Germinal center (tissue), 1 donor: ENCODE results near the gene ABCD1.

Experiments
- DNase-seq: peaks from one replicate; pipeline ENCODE4 v3.0.0; 2012; ENCODE audit warnings: mixed read lengths, low spot score

Gene ABCD1

DNA sequence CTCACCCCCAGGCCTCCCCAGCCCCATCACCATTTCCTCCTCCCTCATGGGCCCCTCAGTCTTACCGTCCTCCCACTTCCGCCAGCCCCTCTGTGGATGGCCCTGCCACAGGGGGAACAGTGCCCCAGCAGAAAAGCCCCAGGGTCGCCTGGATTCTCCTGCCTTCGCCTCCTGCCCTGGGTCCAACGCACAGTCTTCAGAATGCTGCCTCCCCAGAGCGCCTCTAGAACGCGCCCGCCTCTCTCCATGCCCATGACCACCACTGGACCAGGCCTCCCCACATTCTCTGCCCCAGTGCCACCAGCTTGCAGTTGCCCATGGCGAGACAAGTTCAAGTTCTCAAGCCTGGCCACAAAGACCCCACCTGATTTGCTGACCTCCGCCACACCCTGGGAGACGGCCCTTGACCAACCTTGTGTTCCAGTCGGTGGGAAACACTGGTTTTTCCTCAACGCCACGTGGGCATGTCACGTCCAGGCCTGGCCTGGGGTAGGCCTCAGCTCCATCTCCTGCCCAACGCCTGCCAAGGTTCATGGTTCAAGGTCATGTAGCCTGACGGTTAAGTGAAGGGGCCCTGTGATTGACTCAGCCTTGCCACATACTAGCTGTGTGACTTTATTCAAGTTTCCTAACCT, 38.8 kb downstream of the ABCD1 start:
- DNase-seq, result no peak

DNA sequence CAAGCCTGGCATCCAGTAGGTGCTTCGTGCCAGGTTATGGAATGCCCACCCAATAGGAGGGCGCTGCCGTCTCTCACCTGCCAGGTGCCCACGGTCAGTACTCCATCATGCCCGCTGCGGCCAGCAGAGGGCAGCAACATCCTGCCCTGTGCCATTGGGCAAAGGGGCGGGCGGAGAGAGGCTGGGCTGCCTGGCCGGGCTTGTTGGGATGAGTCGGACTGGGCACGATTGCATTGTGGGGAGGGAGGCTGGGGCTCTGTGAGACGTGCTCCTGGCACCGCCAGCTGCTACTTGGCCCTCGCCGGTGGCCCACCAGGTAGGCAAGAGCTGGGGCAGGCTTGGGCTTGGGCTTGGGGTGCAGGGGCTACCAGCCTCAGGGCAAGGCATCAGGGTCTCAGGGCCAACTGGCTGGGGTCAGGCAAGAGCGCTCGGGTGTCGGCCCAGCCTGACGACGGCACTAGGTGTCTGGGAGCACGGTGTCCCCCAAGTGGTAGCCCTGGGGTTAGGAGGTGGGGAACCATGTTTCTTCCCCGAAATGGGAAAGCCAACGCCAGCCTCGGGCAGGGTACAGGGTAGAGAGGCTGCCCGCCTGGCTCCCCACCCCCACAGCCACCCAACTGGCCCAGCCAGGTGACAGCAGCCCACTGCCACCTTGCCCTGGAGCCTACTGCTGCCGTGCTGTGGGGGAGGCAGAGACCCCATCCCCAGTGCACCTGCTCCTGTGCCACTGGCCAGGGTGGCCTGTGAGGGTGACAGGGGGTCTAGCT, 39.5 kb downstream of the ABCD1 start, which contains the start of gene PLXNB3:
TSS of gene PLXNB3 (plus strand) at position 261 of the 767 bp plus-strand sequence. CDS start 1,287 bp downstream, outside the sequence.
- DNase-seq, result peak; percentile 74

DNA sequence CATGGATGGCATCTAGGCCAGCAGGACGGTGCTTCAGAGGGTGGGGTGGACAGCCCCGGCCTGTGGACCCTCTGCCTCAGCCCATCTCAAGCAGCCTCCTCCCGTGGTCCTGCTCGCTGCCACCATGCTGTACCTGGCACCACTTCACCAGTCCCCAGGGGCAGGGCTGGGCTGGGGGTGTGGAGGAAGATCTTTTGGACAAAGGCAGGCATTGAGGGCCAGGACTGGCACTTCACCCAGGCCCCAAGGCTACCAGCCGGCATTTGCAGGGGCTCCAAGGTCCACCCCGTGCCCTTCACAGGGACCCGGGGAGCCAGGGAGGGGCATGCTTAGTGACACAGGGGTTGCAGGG, 40.1 kb downstream of the ABCD1 start:
- DNase-seq, result no peak

DNA sequence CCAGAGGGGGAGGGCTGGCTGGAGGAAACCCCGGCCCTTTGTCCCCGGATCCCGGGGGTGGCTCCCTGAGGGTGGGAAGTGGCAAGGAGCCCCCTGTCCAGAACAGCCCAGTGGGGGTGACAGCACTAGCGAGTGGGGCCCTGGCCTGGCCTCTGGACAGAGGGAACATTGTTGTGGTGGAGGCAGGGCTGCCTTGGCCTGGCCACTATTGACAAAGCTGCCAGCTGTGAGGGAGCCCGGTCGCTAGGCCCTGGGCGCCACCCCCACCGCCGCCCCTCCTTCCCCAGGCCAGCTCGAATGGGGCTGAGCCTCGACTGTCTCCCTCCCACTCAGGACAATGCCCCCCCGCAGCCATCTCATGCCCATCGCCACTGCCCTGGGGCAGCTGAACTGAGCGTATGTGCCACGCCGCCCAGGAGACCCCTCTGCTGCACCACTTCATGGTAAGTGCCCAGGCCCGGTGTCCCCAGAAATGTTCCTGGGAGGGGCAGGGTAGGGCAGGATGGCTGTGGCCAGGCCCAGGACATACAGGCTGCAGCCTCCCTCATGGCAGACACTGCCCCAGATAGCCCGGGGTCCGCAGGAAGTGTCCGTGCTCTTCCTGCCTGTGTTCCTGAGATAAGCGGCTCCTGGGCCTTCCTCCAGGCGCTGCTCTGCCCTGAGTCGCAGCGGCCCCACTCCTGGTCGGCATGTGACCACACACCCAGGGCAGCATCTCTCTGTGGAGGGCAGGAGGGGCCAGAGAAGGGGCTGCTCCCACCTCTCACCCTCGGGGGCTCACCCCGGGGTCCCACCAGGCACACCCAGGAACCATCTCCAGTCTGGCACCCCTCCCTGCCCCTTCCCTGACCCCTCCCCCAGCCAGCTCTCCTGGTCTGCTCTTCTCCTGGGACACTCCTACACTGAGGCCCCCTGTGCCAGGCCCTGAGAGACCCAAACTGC, 40.8 kb downstream of the ABCD1 start:
- DNase-seq, result no peak

DNA sequence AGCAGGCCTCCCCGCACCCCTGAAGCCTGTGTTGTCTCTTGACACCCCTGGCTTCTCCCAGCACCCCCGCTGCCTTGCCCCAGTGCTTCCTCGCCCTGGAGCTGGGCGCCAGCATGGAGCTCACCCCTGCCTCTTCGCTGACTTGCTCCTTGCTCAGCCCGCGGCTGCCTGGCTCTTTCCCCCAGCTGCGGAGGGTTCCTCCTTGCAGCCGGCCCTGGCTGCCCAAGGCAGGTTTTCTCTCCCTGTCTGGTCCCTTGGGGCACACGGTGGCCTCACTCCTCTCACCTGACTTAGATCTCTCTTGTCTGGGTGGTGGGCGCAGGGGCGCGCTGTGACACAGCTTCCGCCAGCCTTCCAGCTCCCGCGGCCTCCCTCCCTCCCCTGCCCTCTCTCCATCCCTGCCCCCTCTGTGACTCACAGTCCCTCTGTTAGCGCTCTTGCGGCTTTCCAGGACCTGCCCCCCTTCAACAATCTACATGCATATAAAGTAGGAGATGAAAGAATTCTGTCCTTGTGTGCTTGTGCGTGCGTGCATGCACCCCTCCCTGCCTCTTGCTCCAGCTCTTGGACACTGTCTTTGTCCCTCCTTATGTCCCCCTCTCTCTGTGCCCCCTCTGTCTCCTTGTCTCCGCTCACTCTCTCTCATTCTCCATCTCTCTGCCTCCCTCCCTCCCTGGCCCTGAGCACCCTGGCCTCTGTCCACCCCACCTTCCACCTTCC, 41.6 kb downstream of the ABCD1 start:
- DNase-seq, result no peak

DNA sequence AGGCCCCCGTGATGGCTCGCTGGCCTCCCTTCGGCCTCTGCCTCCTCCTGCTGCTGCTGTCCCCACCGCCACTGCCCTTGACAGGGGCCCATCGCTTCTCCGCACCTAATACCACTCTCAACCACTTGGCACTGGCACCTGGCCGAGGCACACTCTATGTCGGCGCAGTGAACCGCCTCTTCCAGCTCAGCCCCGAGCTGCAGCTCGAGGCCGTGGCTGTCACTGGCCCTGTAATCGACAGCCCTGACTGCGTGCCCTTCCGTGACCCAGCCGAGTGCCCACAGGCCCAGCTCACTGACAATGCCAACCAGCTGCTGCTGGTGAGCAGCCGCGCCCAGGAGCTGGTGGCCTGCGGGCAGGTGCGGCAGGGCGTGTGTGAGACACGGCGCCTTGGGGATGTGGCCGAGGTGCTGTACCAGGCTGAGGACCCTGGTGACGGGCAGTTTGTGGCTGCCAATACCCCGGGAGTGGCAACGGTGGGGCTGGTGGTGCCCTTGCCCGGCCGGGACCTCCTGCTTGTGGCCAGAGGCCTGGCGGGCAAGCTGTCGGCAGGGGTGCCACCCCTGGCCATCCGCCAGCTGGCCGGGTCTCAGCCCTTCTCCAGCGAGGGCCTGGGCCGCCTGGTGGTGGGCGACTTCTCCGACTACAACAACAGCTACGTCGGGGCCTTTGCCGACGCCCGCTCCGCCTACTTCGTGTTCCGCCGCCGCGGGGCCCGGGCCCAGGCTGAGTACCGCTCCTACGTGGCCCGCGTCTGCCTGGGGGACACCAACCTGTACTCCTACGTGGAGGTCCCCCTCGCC, 42.4 kb downstream of the ABCD1 start:
- DNase-seq, result no peak

DNA sequence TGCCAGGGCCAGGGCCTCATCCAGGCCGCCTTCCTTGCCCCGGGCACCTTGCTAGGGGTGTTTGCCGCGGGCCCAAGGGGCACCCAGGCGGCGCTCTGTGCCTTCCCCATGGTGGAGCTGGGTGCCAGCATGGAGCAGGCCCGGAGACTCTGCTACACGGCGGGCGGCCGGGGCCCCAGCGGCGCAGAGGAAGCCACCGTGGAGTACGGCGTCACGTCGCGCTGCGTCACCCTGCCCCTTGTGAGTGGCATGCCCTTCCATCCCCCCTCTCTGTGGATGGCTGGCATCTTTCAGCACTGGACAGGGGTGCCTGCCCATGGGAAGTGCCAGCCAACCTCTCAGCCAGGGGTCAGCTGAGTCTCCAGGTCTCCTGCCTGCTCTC, 43.0 kb downstream of the ABCD1 start:
- no peak for DNase-seq

DNA sequence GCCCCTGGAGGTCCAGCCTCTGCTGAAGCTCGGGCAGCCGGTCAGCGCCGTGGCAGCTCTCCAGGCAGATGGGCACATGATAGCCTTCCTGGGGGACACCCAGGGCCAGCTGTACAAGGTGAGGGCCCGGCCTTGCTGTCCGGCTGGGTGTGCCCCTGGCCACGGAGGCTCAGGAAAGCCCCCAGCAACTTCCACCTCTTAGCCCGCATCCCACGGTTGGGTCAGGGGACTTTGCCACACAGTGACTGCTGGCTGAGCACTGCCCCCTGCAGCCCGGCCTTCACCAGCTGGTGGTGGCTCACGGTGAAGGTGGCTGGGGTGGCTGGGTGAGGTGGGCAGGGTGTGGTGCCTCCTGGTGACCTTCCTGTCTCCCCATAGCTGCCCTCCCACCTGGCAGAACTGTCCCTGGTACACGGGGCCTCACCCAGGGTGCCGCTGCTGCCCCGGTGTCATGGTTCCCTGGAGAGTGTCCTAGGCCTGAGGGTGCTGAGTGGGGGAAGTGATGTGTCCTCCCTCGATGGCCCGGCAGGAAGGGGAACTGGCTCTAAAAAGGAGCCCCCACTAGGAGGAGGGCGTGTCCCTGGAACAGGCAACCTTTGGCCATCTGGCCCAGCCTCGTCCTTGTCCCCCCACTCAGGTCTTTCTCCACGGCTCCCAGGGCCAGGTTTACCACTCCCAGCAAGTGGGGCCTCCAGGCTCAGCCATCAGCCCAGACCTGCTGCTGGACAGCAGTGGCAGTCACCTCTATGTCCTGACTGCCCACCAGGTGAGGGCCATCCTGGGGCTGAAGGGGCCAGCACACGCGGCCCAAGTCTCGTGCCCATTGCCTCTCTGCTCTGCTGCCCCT, 43.9 kb downstream of the ABCD1 start:
- DNase-seq, result no peak

DNA sequence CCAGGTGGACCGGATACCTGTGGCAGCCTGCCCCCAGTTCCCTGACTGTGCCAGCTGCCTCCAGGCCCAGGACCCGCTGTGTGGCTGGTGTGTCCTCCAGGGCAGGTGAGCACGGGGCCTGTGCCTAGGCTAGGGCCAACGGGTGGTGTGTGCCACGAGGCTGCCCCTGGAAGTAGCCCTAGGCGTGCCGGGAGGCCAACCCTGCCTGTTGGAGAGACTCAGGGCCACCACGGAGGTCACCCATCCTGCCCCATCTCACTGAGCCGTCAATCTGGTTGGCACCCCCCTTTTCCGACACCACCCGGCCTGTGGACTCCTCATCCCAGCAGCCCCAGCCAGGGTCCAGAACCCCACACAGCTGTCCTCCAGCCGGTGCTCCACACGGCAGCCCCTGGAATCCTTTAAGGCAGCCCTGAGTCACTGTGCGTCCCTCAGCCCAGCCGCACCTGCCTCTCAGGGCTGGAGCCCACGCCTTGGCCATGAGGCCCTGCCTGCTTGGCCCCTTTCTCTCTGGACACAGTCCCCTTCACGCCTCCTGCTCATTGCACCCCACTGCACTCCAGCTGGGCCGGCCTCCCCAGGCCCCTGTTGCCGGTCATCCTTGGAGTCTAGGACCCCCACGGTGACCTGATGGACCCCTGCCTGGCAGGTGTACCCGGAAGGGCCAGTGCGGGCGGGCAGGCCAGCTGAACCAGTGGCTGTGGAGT, 44.7 kb downstream of the ABCD1 start:
- DNase-seq, result no peak

DNA sequence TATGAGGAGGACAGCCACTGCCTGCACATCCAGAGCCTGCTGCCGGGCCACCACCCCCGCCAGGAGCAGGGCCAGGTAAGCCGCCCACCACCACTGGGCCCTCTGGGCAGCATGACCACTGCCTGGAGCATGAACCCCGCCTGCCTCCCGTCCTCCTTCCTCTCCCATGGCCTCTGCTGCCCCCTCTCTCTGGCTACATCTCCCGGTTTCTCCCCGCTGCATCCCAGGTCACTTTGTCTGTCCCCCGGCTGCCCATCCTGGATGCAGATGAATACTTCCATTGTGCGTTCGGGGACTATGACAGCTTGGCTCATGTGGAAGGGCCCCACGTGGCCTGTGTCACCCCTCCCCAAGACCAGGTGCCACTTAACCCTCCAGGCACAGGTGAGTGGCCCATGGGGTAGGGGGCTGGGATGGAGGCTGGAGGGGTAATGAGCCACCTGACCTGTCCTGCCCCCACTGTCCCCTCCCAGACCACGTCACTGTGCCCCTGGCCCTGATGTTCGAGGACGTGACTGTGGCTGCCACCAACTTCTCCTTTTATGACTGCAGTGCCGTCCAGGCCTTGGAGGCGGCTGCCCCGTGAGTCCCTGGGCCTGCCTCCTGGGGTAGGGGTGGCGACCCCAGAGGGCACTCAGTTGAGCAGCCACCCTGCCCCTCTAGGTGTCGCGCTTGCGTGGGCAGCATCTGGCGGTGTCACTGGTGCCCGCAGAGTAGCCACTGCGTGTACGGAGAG, 45.4 kb downstream of the ABCD1 start:
- no peak for DNase-seq

DNA sequence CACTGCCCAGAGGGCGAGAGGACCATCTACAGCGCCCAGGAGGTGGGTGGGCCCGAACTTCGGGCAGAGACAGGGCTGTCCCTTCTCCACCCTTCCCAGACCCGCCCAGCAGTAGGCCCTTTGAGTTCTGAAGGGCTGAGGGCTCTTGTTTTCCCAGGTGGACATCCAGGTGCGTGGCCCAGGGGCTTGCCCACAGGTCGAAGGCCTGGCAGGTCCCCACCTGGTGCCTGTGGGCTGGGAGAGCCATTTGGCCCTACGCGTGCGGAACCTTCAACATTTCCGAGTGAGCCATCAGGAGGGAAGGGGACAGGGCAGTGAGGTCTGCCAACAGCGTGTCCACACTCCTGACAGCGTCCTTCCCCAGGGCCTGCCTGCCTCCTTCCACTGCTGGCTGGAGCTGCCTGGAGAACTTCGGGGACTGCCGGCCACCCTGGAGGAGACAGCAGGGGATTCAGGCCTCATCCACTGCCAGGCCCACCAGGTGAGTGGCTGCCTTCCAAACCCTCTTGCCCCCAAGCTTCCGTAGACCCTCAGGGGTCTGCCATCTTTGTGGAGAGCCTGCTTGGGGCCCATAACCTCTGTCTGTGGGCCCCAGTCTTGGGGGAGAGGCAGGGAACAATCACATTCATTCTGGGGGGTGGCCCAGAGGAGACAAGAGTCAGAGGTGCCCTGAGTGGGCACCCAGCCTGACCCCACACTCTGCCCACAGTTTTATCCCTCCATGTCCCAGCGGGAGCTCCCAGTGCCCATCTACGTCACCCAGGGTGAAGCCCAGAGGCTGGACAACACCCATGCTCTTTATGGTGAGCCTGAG, 46.2 kb downstream of the ABCD1 start:
- DNase-seq, result no peak

DNA sequence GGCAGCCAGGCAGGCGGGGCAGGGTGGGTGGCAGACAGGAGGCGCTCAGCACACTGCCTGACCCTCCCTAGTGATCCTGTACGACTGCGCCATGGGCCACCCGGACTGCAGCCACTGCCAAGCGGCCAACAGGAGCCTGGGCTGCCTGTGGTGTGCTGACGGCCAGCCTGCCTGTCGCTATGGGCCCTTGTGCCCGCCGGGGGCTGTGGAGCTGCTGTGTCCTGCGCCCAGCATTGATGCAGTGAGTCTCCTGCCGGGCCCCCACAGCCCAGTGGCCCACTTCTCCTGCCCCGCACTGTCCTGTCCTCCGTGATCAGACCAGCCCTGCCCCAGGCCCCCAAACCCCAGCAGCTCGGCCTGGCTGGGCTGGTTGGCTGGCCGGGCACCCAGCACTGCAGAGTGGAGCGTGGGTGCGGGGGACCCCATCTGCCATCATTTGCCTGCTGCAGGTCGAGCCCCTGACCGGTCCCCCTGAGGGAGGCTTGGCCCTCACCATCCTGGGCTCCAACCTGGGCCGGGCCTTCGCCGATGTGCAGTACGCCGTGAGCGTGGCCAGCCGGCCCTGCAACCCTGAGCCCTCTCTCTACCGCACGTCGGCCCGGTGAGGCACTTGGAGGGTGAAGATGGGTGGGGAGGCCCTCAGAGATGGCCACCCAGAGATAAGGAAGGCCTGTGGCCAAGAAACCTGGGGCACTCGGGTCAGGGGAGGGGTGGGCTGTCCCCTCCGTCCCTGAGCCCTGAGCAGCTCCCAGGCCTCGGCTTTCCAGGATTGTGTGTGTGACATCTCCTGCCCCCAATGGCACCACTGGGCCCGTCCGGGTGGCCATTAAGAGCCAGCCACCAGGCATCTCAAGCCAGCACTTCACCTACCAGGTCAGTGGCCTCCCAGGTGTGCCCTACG, 47.0 kb downstream of the ABCD1 start:
- DNase-seq, result no peak

DNA sequence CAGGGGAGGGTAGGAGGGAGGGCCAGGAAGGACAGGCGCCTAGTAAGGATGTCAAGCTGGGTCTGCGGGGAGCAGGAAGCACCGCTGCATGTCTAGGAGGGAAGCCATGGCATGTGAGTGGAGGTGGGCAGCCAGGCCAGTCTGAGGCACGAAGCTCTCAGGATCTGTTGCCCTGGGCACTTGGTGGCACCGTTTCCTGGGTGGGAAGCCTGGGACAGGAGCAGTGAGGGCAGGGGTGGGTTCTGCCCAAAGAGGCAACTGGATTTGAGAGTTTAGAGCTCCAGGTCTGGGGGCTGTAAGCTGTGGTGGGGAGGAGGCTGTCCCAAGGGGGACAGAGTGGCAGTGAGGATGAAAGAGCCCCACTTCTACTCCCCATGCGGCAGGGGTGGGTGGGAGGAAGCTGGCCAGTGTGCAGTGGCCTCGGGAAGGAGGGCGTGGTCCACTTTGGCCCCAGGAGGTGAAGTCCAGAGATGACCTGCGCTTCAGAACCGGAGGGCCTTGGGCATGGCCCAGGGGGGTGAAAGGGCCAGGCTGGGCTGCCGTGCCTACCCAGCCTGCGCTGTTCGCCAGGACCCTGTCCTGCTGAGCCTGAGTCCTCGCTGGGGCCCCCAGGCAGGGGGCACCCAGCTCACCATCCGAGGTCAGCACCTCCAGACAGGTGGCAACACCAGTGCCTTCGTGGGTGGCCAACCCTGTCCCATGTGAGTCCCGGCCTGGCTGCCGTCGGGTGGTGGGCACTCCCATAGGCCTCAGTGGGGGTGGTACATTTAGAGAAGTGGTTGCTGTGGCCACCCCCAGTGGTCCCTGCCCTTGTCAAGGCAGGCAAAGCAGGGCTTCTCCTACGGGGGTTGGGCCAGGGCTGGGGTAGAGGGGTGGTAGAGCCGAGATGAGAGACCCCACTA, 47.9 kb downstream of the ABCD1 start:
- DNase-seq, result no peak

DNA sequence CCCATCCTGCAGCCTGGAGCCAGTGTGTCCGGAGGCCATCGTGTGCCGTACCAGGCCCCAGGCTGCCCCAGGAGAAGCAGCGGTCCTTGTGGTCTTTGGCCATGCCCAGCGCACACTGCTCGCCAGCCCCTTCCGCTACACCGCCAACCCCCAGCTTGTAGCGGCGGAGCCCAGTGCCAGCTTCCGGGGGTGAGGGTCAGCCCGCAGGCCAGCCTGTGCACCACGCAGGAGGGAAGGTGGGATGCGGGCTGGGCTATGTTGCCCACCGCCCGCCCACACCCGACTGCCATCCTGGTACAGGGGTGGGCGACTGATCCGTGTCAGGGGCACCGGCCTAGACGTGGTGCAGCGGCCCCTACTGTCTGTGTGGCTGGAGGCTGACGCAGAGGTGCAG, 48.6 kb downstream of the ABCD1 start:
- DNase-seq, result no peak

DNA sequence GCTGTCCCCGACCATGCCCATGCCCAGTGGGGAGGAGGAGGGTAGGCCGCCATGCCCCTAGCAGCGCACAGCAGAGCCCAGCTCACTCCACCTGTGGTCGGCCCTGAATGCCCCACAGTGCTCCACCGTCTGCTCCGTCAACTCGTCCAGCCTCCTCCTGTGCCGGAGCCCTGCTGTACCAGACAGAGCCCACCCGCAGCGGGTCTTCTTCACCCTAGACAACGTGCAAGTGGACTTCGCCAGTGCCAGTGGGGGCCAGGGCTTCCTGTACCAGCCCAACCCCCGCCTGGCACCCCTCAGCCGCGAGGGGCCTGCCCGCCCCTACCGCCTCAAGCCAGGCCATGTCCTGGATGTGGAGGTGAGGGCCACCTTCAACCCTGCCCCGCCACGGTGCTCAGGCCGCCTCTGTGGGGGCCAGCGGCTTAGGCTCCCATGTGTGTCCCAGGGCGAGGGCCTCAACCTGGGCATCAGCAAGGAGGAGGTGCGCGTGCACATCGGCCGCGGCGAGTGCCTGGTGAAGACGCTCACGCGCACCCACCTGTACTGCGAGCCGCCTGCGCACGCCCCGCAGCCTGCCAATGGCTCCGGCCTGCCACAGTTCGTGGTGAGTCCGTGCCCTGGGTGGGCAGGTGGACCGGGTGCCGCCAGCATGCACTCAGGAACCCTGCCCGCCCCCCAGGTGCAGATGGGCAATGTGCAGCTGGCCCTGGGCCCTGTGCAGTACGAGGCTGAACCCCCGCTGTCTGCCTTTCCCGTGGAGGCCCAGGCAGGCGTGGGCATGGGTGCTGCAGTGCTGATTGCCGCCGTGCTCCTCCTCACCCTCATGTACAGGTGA, 49.3 kb downstream of the ABCD1 start:
- no peak for DNase-seq
